SH-SY5Y (cell line): ENCODE results near the gene POMGNT2.

ENCODE experiments used
- GATA2 ChIP-seq: IDR thresholded peaks from 2 replicates; pipeline ENCODE4 v1.6.1; 2011; ENCODE audit warnings: mild to moderate bottlenecking, low read depth, low read length
- GATA3 ChIP-seq: IDR thresholded peaks from 2 replicates; pipeline ENCODE4 v1.6.1; 2011; ENCODE audit warnings: low read depth, mild to moderate bottlenecking, low read length, moderate library complexity

POMGNT2 gene

DNA sequence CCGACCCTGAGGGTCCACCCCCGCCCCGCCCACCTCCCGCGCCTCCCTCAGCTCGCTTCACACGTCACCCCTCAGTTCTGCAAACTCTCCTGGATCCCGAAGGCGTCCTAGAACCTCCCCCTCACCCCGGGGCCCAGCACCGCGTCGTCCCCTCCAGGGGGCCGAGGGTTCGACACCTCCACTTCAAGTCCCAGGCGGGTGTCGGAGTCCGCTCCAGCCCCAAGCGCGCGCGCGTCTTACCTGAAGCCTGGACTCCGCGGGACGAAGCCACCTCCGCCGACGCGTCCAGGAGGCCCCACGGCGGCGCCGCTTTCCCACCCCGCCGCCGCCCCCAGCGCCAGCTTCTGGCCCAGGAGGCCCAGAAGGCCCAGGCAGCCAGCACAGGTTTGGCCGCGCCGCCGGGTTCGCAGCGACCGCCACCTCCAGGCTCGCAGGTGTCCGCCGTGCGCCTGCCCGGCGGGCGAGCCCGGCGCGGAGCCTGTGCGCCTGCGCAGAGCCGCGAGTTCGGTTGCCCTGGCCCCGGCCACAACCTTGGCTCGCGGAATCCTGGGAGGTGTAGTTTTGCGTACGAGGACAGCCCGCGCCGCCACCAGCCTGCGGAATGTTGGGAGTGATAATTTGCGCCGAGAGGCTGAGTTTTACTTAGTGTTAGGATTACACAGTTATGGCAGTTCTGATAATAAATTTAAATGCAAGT is at the start of gene POMGNT2:
TSS of gene POMGNT2 (minus strand) at position 484 of the 697 bp plus-strand sequence. CDS start 24,648 bp downstream, outside the sequence.
- no peak for TF ChIP-seq GATA2
- no peak for TF ChIP-seq GATA3

DNA sequence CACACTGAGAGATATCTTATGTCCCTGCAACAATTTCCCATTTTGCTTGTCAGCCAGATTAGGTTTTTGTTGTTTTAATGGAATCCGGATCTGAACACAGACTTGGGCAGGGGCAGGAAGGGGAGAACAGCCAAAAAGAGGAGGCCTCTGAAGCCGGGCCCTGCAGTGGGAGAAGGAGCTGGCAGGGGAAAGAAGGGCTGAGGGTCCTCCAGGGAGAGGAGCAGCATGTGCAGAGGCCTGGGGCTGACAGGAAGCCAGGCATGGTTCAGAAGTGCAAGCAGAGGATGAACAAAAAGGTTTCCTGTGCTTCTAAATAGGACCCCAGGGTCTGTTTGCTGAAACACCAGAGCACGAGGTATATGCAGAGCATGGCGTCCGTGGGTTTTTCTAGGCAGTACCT is 49.1 kb upstream of the POMGNT2 start:
- TF ChIP-seq GATA3 (no peak), GATA2 (no peak)

DNA sequence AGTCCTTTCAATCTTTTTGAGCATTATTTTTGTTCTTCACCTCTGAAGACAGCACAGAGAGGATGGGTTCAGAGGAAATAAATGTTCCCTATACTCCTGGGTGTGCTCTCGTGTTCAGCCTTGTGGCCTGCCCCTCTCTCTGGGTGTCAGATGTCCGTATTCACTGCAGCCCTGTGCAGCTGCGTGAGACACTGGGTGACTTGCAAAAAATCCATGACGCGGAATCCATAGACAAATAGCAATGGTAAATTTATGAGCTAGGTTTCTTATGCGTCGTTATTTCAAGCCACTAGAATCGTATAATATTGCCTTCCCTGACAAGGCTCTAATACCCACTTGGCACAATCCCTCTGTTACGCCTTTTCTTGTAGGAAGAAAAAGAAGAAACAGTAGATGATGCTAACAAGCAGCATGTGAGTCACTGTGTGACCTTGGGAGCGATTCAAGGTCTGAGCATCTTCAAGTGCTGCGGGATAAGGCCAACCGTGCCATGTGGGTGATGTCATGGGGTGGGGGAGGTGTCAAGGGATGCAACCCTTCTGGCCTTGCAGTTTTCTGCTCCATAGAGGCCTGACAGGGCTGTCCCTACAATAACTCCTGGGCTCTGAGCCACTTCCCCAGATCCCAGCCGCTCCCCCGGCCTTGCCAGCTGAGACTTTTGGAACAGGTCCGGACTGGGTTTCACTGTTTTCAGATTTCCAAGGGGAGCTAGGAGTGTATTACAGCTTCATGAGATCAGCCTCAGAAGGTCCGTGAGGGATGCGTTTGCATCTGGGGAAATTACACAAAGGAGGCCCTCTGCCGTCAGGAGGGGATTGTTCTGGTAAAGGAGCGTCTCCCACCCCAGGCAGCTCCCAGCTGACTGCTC is 47.6 kb upstream of the POMGNT2 start:
- no peak for TF ChIP-seq GATA3
- no peak for TF ChIP-seq GATA2

DNA sequence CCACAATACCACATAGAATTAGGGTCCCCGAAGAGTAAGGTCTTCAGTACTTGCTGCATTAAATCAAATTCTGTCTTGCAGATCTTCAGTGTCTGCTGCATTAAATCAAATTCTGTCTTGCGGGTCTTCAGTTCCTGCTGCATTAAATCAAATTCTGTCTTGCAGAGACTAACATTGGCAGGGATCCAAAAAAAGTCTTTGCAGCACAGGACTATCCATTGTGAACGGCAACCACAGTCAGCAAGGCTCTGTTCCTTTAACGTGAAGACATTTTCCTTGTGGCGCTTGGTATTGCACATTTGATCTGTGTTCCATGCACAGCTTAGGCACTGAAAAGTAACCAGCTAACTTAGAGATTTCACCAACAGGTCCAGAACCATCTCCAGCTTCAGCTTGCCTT is 46.8 kb upstream of the POMGNT2 start:
- TF ChIP-seq GATA2 (no peak), GATA3 (no peak)

DNA sequence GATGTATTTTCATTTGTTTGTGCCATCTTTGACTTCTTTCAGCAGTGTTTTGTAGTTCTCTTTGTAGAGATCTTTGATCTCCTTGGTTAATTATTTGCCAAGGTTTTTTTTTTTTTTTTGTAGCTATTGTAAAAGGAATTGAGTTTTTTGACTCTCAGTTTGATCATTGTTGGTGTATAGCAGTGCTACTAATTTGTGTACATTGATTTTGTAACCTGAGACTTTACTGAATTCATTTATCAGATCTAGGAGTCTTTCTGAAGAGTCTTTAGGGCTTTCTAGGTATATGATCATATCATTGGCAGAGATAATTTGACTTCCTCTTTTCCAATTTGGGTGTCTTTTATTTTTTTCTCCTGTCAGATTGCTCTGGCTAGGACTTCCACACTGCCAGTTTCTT is 42.2 kb upstream of the POMGNT2 start:
- TF ChIP-seq GATA2: no peak
- no peak for TF ChIP-seq GATA3

DNA sequence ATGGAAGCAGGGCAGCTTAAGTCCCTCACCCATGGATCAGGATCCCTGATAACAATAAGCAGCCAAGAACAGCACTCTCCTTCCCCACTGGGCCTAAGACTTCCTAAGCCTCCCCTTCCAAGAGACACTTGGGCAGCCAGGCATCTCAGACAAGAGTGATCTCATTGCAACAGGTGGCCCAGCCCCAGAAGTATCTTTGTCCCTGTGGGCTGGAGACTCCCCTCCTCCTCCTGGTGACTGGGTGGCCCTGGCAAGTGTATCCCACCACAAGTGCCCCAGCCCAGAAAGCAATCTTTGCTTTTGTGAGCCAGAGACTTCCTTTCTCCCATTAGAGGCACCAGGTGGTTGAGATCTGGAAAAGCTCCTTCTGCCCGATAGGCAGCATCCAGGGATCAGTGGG is 40.7 kb upstream of the POMGNT2 start:
- TF ChIP-seq GATA3 (no peak), GATA2 (no peak)

DNA sequence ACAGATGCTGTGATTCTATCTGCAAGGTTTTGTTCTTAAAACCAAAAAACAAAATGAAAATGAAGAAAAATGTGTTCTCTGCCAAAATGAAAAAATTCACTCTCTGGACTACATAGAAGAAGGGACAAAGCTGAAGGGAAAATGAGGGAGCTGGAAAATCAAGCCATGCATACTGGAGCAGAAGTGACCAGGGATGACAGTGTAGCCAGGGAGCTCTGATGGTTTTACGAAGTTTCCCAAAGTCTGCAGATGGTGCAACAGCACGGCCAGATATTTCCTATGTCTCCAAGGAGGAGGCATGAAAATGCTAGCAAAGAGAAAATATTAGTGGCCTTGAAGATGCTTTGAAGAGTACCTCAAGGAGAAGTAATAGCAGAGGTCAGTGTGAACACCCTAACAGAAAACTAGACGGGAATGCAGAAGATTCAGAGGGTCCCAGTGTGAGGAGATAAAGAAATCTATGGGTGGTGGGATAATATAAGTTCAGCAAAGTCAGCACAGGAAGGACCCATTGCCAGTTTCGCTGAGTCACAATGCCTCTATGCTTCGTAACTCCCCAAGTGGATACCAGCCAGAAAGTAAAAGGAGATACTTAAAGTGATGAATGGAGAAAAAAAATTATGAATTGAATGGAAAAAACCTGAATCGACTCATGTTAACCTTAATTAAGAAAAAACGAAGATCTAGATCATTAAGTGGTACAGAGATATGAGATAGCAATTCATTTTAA is 39.0 kb upstream of the POMGNT2 start:
- no peak for TF ChIP-seq GATA2
- no peak for TF ChIP-seq GATA3

DNA sequence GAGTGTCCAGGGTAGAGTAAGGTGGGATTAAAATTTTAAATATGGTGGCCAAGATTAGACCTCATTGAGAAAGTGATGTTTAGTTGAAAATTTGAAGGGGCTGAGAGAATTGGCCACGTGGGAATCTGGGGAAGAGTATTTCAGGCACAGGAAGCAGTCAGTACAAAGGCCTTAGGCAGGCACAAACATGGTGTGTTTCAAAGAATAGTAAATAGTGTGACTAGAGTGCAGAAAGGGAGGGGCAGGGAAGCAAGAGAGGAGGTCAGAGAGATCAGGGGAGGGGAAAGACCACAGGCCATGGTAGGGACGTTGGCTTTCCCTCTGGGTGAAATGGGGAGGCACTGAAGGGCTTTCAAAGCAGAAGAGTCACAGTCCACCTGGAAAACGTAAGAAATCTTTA is 36.6 kb upstream of the POMGNT2 start:
- TF ChIP-seq GATA2 (no peak), GATA3 (no peak)

DNA sequence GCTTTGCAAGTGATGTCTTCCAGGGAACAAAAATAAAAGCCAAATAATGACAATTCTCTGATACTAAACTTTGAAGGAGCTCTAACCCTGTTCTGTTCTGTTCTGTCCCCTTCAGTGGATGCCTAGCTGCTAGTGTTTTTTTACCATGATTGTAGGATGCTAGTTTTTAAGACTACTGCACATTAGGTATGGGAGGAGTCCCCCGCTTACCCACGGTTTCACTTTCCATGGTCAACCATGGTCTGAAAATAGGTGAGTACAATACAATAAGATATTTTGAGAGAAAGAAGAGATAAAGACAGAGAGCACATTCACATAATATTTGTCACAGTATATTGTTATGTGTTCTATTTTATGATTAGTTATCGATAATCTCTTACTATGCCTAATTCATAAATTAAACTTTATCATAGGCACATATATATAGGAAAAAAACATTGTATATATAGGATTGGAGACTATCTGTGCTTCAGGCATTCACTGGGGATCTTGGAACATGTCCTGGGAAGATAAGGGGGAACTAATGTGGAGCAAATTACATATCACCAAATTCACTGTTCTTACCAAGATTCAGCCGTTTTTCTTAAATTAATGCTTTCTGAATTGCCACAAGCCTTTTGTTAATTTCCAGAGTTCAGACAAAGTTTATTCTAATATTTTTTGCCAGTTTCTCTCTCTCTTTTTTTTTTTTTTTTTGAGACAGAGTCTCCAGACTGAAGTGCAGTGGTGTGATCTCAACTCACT is 32.8 kb upstream of the POMGNT2 start:
- TF ChIP-seq GATA2 (no peak), GATA3 (no peak)

DNA sequence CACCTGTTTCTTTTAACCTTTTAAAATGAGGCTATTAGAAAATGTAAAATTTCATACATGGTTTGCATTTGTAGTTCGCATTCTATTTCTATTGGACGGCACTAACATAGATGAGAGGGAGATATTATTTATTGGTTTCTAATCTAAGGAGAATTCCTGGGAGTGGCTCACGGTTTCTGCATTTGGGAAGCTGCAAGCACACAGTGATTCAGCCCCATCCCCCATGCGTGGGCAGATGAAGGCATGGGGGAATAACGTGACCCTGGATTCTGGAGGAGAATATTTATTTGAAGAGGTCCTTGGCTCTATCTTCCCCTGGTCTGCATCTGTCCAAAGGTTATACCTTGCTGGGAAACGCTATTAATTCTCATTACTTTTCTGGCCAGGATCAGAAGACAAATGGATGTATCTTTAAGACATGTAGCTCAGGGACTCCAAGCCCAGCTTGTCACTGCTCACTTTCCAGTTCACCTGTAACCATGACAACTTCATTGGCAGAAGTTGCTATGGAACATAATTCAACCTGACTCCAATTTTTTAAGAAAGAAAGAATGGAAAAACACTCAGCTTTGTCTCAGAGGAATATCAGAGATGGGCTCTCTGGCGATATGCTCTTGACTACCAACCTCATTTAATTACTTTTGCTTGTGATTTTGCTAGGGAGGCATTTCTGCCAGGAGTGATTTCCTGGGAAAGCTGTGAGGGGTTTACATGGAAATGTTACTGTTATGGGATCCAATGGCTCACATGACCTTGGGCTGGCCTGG is 27.2 kb upstream of the POMGNT2 start:
- TF ChIP-seq GATA3: no peak

DNA sequence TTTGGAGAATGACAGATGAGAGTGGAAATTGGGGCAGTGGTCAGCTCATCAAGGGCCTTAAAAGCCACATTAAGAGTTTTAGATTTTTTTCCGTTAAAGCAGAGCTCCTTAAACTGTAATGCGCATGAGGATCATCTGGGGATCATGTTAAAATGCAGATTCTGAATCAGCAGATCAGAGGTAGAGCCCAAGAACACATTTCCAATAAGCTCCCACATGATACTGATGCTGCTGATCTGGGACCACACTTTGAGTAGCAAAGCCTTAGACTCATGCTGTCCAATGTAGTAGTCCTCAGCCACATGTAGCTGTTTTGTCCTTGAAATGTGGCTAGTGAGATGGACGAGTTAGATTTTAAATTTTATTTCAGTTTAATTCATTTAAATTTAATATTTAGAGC is 26.3 kb upstream of the POMGNT2 start:
- TF ChIP-seq GATA3 (no peak), GATA2 (no peak)

DNA sequence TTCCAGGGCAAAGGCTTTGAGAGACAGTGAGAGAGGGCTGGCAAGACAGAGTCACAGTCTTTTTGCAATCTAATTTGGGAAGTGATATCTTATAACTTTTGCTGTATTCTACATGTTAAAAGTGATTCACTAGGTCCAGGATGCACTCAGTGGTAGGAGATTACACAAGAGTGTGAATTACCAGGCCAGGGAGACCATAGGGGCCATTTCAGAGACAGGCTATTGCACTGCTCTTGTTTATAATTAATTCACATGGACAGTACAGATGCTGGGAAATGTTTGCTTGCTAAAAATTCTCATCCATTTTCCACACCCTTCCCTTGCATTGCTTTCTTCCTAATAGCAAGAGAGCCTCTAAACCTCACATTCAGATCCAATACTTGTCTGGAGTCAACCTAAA is 22.6 kb upstream of the POMGNT2 start:
- no peak for TF ChIP-seq GATA3
- no peak for TF ChIP-seq GATA2

DNA sequence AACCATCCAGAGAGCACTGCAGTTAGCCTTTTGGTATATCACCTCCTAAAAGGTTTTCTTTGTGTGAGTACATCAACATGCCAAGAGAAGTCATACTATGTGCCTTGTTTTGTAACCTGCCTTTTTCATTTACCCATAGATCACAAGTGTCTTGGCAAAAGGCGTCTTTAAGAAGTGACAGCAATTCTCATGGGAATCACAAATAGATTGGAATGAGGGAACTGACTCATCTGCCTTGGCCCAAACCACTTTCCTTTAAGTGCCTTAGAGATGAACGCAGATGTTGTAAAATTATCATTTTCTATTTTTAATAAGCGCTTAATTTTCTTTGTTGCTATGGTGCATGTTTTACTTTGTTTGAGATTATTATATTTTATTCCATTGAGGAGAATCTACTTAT is 20.7 kb upstream of the POMGNT2 start:
- TF ChIP-seq GATA2 (no peak), GATA3 (no peak)
